HFF-Myc (cell line): ENCODE measurements around the gene UTP14A.

Source experiments
- DNase-seq: peaks from one replicate; pipeline ENCODE4 v3.0.0-alpha.2; 2011; ENCODE audit warnings: low read depth; ENCODE audit errors: extremely low read depth
- H3K4me3 ChIP-seq: replicated peaks from 2 replicates; pipeline ENCODE4 v1.5.1; 2011; ENCODE audit warnings: low read depth, mild to moderate bottlenecking, control low read depth, low read length
- CTCF ChIP-seq: IDR thresholded peaks from 2 replicates; pipeline ENCODE4 v1.5.1; 2012; ENCODE audit warnings: mild to moderate bottlenecking, low read depth, low read length, control low read depth; ENCODE audit errors: missing control alignments

The UTP14A gene

GRCh38 chrX:129908636-129909035 lies 2.7 kb downstream of the UTP14A start:
- no peak overlapping the region for H3K4me3 ChIP-seq
- no peak for TF ChIP-seq CTCF
- no peak for DNase-seq

- peak; percentile 38 for DNase-seq
- no peak overlapping the region for H3K4me3 ChIP-seq
- TF ChIP-seq CTCF, result peak; percentile 64
Observed at GRCh38 chrX:129925305-129926092, 19.5 kb downstream of the UTP14A start.

GRCh38 chrX:129930941-129931410 lies 25.0 kb downstream of the UTP14A start:
- DNase-seq, result no peak
- peak overlapping the region; percentile 45 for H3K4me3 ChIP-seq
- TF ChIP-seq CTCF, result no peak

- peak overlapping the region; percentile 45 for H3K4me3 ChIP-seq
- peak; percentile 62 for DNase-seq
- TF ChIP-seq CTCF, result no peak
Observed at GRCh38 chrX:129931411-129932015, 25.5 kb downstream of the UTP14A start.

- no peak for TF ChIP-seq CTCF
- H3K4me3 ChIP-seq, result peak overlapping the region; percentile 45
- peak; percentile 17 for DNase-seq
Observed at GRCh38 chrX:129932016-129932820, 26.3 kb downstream of the UTP14A start.

GRCh38 chrX:129932821-129933321 lies 26.9 kb downstream of the UTP14A start:
- DNase-seq, result no peak
- TF ChIP-seq CTCF, result no peak

More at GRCh38 chrX:129932821-129933321, 26.9 kb downstream of the UTP14A start:
- no peak overlapping the region; the same call in 1 of the 2 replicates for H3K4me3 ChIP-seq
